AG10803 (cell line): ENCODE data around the gene MYCN.

Experiments
- DNase-seq: peaks from one replicate; pipeline ENCODE4 v3.0.0; 2010; ENCODE audit warnings: low read depth
- H3K4me3 ChIP-seq: 2 replicates; pipeline ENCODE4 v1.5.1; 2011; ENCODE audit warnings: mild to moderate bottlenecking, low read length, control low read depth
- CTCF ChIP-seq: conservative IDR thresholded peaks from 2 replicates; pipeline ENCODE4 v1.5.1; 2011; ENCODE audit warnings: mild to moderate bottlenecking, low read length, control low read depth, inconsistent platforms

Gene MYCN

GRCh38 chr2:15937882-15938802 lies 2.2 kb upstream of the MYCN start:
- TF ChIP-seq CTCF, result no peak
- no peak for DNase-seq
- H3K4me3 ChIP-seq, result no peak overlapping the region

- no peak for DNase-seq
- H3K4me3 ChIP-seq, result no peak overlapping the region
- TF ChIP-seq CTCF, result no peak
Observed at GRCh38 chr2:15938803-15939555, 1.4 kb upstream of the MYCN start.

GRCh38 chr2:15939556-15939853 lies 845 bp upstream of the MYCN start:
- no peak; the same call in 1 of the 2 replicates for TF ChIP-seq CTCF
- no peak overlapping the region for H3K4me3 ChIP-seq
- no peak for DNase-seq

GRCh38 chr2:15940661-15941480 lies 521 bp downstream of the MYCN start:
- no peak for DNase-seq
- no peak for TF ChIP-seq CTCF
- no peak overlapping the region for H3K4me3 ChIP-seq

GRCh38 chr2:15941481-15941850 lies 1.1 kb downstream of the MYCN start:
- no peak for DNase-seq
- no peak for TF ChIP-seq CTCF
- no peak overlapping the region for H3K4me3 ChIP-seq

GRCh38 chr2:15941871-15942710 lies 1.7 kb downstream of the MYCN start:
- no peak for TF ChIP-seq CTCF
- no peak overlapping the region for H3K4me3 ChIP-seq
- DNase-seq, result no peak
